ENCODE data around the gene SEC23A.
"Not testable (repeated sequence)": the region's sequence is repeated elsewhere in the genome, so short reads cannot be mapped to it uniquely, and the experiment has no call there.

Gene SEC23A

DNA sequence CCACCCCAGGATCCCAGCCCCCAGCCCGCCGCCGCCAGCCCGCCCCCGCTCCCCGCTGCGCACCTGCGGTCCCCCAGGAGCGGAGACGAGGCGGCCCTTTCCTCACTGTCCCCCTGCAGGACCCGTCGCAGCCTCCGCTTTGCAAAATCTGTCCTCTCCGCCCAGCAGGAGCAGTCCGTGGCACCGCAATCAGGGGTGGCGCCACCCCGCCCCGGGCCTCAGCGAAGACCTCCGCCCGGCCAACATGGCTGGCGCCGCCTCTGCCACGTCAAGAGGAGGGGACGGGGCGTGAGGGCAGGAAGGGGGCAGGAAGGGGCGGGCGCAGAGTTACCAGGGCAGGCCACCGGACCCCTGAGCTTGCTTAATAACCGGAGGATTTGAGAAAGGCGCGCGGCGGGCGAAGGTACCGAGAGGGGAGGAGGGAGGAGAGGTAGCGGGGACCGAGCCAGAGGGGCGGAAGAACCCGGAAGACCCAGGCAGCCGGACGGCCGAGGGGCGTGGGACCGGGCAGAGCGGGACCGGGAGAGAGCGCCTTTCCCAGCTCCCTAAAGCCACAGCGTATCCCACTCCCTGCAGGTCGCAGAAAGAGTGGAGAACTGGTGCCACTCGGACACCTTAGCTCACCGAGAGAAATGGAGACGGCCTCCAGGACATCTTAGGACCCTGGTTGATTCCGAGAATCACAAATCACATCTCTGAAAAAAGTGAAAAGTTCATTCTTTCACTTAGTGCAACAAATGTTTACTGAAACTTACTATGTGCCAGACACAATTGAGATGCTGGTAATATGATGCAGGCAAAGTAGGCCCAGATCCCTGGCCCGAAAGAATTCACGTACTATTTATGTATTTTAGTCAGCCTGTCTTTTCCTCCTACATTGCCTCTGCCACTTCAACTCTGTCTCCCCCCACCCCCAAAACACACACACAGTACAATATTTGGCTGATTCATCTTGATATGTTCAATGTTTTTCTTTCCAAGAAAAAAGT is at the start of gene SEC23A:
TSS of gene SEC23A (minus strand) at position 267 of the 989 bp plus-strand sequence. CDS start 7,117 bp downstream, outside the sequence.
- H3K4me2 ChIP-seq (ENCODE audit: low read length): peak within 1 kb of the TSS; percentile 98
- H3K4me1 ChIP-seq (ENCODE audit: low read length): peaks cover 10% of the 10 kb centered on the region; the same call in 1 of the 2 replicates
- H3K79me2 ChIP-seq (ENCODE audit: low read length): peaks cover 54% of the 10 kb centered on the region
- no peaks in the 10 kb centered on the region for H3K9me3 ChIP-seq (ENCODE audit: insufficient read depth, low read length)
- H3K36me3 ChIP-seq (replicated peaks; ENCODE audit: low read depth, low read length): peaks cover 3% of the 10 kb centered on the region
- peaks cover 11% of the 10 kb centered on the region for H4K20me1 ChIP-seq (ENCODE audit: insufficient read depth, low read length)
- TF ChIP-seq EZH2phosphoT487 (IDR thresholded peaks at IDR 0.05; ENCODE audit: low read depth): no peak
- TF ChIP-seq, protein P1, sequence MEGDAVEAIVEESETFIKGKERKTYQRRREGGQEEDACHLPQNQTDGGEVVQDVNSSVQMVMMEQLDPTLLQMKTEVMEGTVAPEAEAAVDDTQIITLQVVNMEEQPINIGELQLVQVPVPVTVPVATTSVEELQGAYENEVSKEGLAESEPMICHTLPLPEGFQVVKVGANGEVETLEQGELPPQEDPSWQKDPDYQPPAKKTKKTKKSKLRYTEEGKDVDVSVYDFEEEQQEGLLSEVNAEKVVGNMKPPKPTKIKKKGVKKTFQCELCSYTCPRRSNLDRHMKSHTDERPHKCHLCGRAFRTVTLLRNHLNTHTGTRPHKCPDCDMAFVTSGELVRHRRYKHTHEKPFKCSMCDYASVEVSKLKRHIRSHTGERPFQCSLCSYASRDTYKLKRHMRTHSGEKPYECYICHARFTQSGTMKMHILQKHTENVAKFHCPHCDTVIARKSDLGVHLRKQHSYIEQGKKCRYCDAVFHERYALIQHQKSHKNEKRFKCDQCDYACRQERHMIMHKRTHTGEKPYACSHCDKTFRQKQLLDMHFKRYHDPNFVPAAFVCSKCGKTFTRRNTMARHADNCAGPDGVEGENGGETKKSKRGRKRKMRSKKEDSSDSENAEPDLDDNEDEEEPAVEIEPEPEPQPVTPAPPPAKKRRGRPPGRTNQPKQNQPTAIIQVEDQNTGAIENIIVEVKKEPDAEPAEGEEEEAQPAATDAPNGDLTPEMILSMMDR (IDR thresholded peaks at IDR 0.05; ENCODE audit: low read depth, low read length): no peak
- H3K27ac ChIP-seq (ENCODE audit: low read length): peak within 1 kb of the TSS; percentile 66
- H3K4me3 ChIP-seq (ENCODE audit: low read length): peak within 1 kb of the TSS; percentile 90
- H3K9ac ChIP-seq (ENCODE audit: low read length): peak within 1 kb of the TSS; percentile 93
- H3K27me3 ChIP-seq (ENCODE audit: low read depth, low read length): no peaks in the 10 kb centered on the region
- H2AFZ ChIP-seq (ENCODE audit: low read depth, low read length): peak within 1 kb of the TSS; percentile 75

DNA sequence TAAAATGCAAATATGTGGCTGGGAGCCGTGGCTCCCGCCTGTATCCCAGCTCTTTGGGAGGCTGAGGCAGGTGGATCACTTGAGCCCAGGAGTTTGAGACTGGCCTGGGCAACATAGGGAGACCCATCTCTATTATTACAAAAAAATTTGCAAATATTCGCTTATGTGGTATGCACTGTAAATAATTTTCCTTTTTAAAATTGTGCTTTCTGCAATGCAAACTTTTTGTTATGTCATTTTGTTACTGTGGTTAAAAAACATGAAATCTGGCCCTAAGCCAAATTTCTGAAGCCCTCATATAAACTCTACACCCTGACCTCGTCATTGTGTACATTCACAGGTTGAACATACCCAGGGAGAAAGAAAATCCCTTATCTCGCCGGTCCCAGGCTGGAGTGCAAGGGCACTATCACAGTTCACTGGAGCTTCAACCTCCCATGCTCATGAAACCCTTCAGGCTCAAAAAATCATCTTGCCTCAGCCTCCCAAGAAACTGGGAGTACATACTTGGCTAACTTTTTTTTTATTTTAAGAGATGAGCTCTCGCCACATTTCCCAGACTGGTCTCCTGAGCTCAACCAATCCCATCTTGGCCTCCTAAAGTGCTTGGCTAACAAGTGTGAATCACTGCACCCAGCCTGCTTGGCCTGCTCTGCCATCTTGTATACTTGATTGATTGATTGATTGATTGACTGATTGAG is 42.4 kb upstream of the SEC23A start:
- Histone ChIP-seq H4K20me1 (ENCODE audit: insufficient read depth, low read length) (no peaks in the 10 kb centered on the region), H3K4me1 (ENCODE audit: low read length) (no peaks in the 10 kb centered on the region), H3K36me3 (replicated peaks; ENCODE audit: low read depth, low read length) (peaks cover 10% of the 10 kb centered on the region), H3K4me3 (ENCODE audit: low read length) (no peak overlapping the region), H3K27me3 (ENCODE audit: low read depth, low read length) (no peaks in the 10 kb centered on the region), H2AFZ (ENCODE audit: low read depth, low read length) (no peak overlapping the region), H3K27ac (ENCODE audit: low read length) (no peak overlapping the region), H3K4me2 (ENCODE audit: low read length) (no peak overlapping the region), H3K9ac (ENCODE audit: low read length) (no peak overlapping the region), H3K9me3 (ENCODE audit: insufficient read depth, low read length) (no peaks in the 10 kb centered on the region), H3K79me2 (ENCODE audit: low read length) (no peaks in the 10 kb centered on the region)
- no peak for TF ChIP-seq EZH2phosphoT487 (IDR thresholded peaks at IDR 0.05; ENCODE audit: low read depth)
- TF ChIP-seq, protein P1 (IDR thresholded peaks at IDR 0.05; ENCODE audit: low read depth, low read length): no peak

DNA sequence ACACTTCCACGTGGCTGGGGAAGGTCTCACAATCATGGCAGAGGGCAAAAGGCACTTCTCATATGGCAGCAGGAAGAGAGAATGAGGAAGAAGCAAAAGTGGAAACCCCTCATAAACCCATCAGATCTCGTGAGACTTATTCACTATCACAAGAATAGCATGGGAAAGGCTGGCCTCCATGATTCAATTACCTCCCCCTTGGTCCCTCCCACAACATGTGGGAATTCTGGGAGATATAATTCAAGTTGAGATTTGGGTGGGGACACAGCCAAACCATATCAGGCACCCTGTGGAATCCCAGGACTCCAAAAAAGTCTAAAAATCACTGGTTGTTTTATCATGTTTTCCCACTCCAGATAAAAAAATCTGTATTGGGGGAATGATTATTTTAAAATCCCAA is 40.2 kb upstream of the SEC23A start:
- H3K9me3 ChIP-seq (ENCODE audit: insufficient read depth, low read length); H3K9ac ChIP-seq (ENCODE audit: low read length); H3K4me3 ChIP-seq (ENCODE audit: low read length); H3K4me1 ChIP-seq (ENCODE audit: low read length); H3K27me3 ChIP-seq (ENCODE audit: low read depth, low read length); H3K27ac ChIP-seq (ENCODE audit: low read length); H4K20me1 ChIP-seq (ENCODE audit: insufficient read depth, low read length); H3K4me2 ChIP-seq (ENCODE audit: low read length); H2AFZ ChIP-seq (ENCODE audit: low read depth, low read length); H3K79me2 ChIP-seq (ENCODE audit: low read length); H3K36me3 ChIP-seq (replicated peaks; ENCODE audit: low read depth, low read length): not testable (repeated sequence)

DNA sequence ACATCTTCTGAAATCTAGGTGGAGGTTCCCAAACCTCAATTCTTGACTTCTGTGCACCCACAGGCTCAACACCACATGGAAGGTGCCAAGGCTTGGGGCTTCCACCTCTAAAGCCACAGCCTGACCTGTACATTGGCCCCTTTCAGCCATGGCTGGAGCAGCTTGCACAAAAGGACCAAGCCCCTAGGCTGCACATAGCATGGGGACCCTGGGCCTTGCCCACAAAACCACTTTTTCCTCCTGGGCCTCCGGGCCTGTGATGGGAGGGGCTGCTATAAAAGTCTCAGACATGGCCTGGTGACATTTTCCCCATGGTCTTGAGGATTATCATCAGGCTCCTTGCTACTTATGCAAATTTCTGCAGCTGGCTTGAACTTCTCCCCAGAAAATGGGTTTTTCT is 38.6 kb upstream of the SEC23A start:
- H3K9ac ChIP-seq (ENCODE audit: low read length); H3K27me3 ChIP-seq (ENCODE audit: low read depth, low read length); H3K27ac ChIP-seq (ENCODE audit: low read length); H3K4me1 ChIP-seq (ENCODE audit: low read length); H3K9me3 ChIP-seq (ENCODE audit: insufficient read depth, low read length); H3K79me2 ChIP-seq (ENCODE audit: low read length); H3K4me3 ChIP-seq (ENCODE audit: low read length); H3K4me2 ChIP-seq (ENCODE audit: low read length); H2AFZ ChIP-seq (ENCODE audit: low read depth, low read length); H4K20me1 ChIP-seq (ENCODE audit: insufficient read depth, low read length): not testable (repeated sequence)
- H3K36me3 ChIP-seq (replicated peaks; ENCODE audit: low read depth, low read length): peaks cover 17% of the 10 kb centered on the region

DNA sequence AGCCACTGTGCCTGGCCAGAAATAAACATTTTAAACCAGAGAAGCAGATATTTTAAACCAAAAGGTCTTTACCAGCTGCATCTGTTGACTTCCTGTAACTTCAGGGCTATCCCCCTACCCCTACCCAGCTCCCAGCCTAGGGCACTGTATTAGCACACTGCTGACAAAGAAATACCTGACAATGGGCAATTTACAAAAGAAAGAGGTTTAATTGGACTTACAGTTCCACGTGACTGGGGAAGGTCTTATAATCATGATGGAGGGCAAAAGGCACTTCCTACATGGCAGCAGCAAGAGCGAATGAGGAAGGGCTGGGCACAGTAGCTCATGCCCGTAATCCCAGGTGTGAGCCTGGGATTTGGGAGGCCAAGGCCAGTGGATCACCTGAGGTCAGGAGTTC is 37.1 kb upstream of the SEC23A start:
- peaks cover 23% of the 10 kb centered on the region for H3K36me3 ChIP-seq (replicated peaks; ENCODE audit: low read depth, low read length)
- H3K27ac ChIP-seq (ENCODE audit: low read length): no peak overlapping the region
- H3K79me2 ChIP-seq (ENCODE audit: low read length): no peaks in the 10 kb centered on the region
- no peaks in the 10 kb centered on the region for H3K4me1 ChIP-seq (ENCODE audit: low read length)
- H3K9me3 ChIP-seq (ENCODE audit: insufficient read depth, low read length): no peaks in the 10 kb centered on the region
- H3K4me2 ChIP-seq (ENCODE audit: low read length): no peak overlapping the region
- H4K20me1 ChIP-seq (ENCODE audit: insufficient read depth, low read length): no peaks in the 10 kb centered on the region
- no peak overlapping the region for H3K4me3 ChIP-seq (ENCODE audit: low read length)
- TF ChIP-seq EZH2phosphoT487 (IDR thresholded peaks at IDR 0.05; ENCODE audit: low read depth): no peak
- TF ChIP-seq, protein P1 (IDR thresholded peaks at IDR 0.05; ENCODE audit: low read depth, low read length): no peak
- H3K9ac ChIP-seq (ENCODE audit: low read length): no peak overlapping the region
- no peaks in the 10 kb centered on the region for H3K27me3 ChIP-seq (ENCODE audit: low read depth, low read length)
- H2AFZ ChIP-seq (ENCODE audit: low read depth, low read length): no peak overlapping the region
